BLaER1 (cell line): ENCODE results near the gene SYNE1.

Source experiments
- H3K27ac ChIP-seq: shearing (Covaris generic); formaldehyde crosslinking; 2 replicates; pipeline ENCODE4 v1.8.1; 2022
- H3K27me3 ChIP-seq: shearing (Covaris generic); formaldehyde crosslinking; 2 replicates; pipeline ENCODE4 v1.8.1; 2022
- H3K36me3 ChIP-seq: shearing (Covaris generic); formaldehyde crosslinking; 2 replicates; pipeline ENCODE4 v1.8.1; 2022
- H3K4me1 ChIP-seq: shearing (Covaris generic); formaldehyde crosslinking; 2 replicates; pipeline ENCODE4 v1.8.1; 2022
- H3K4me2 ChIP-seq: shearing (Covaris generic); formaldehyde crosslinking; 2 replicates; pipeline ENCODE4 v1.8.1; 2022
- H3K4me3 ChIP-seq: shearing (Covaris generic); formaldehyde crosslinking; 2 replicates; pipeline ENCODE4 v1.8.1; 2022
- H3K9ac ChIP-seq: shearing (Covaris generic); formaldehyde crosslinking; 2 replicates; pipeline ENCODE4 v1.8.1; 2022
- H3K9me3 ChIP-seq: shearing (Covaris generic); formaldehyde crosslinking; 2 replicates; pipeline ENCODE4 v1.8.1; 2022
- H4K20me1 ChIP-seq: shearing (Covaris generic); formaldehyde crosslinking; 2 replicates; pipeline ENCODE4 v1.8.1; 2022
- Cebpa-rat ChIP-seq: shearing (Covaris generic); IDR thresholded peaks from 2 replicates; pipeline ENCODE4 v1.8.1; 2022

Gene SYNE1

GRCh38 chr6:152364866-152365265, 272.3 kb downstream of the SYNE1 start:
- H3K9ac ChIP-seq: no peak overlapping the region
- no peaks in the 10 kb centered on the region for H3K4me1 ChIP-seq
- TF ChIP-seq Cebpa-rat: no peak
- no peaks in the 10 kb centered on the region for H3K27me3 ChIP-seq
- no peak overlapping the region for H3K4me2 ChIP-seq
- no peaks in the 10 kb centered on the region for H4K20me1 ChIP-seq
- no peak overlapping the region for H3K27ac ChIP-seq
- no peaks in the 10 kb centered on the region for H3K9me3 ChIP-seq
- no peaks in the 10 kb centered on the region for H3K36me3 ChIP-seq
- H3K4me3 ChIP-seq: no peak overlapping the region

GRCh38 chr6:152360034-152360433, 277.1 kb downstream of the SYNE1 start:
- Histone ChIP-seq H3K27ac (no peak overlapping the region), H3K4me2 (no peak overlapping the region), H3K4me3 (no peak overlapping the region), H3K9ac (no peak overlapping the region), H3K36me3 (no peaks in the 10 kb centered on the region), H3K27me3 (no peaks in the 10 kb centered on the region), H3K4me1 (no peaks in the 10 kb centered on the region), H3K9me3 (no peaks in the 10 kb centered on the region), H4K20me1 (no peaks in the 10 kb centered on the region)
- no peak for TF ChIP-seq Cebpa-rat

- no peak for TF ChIP-seq Cebpa-rat
- H3K27me3 ChIP-seq: no peaks in the 10 kb centered on the region
- H4K20me1 ChIP-seq: no peaks in the 10 kb centered on the region
- H3K36me3 ChIP-seq: no peaks in the 10 kb centered on the region
- no peak overlapping the region for H3K27ac ChIP-seq
- H3K9ac ChIP-seq: no peak overlapping the region
- no peaks in the 10 kb centered on the region for H3K4me1 ChIP-seq
- H3K4me2 ChIP-seq: no peak overlapping the region
- H3K4me3 ChIP-seq: no peak overlapping the region
- H3K9me3 ChIP-seq: no peaks in the 10 kb centered on the region
These were observed 280.5 kb downstream of the SYNE1 start for GRCh38 chr6:152356662-152357061.

GRCh38 chr6:152356016-152356415, 281.1 kb downstream of the SYNE1 start:
- Histone ChIP-seq H4K20me1 (no peaks in the 10 kb centered on the region), H3K4me1 (no peaks in the 10 kb centered on the region), H3K27ac (no peak overlapping the region), H3K36me3 (no peaks in the 10 kb centered on the region), H3K4me3 (no peak overlapping the region), H3K9ac (no peak overlapping the region), H3K4me2 (no peak overlapping the region), H3K9me3 (no peaks in the 10 kb centered on the region), H3K27me3 (no peaks in the 10 kb centered on the region)
- TF ChIP-seq Cebpa-rat: no peak

- Histone ChIP-seq H3K9me3 (no peaks in the 10 kb centered on the region), H3K36me3 (no peaks in the 10 kb centered on the region), H3K4me2 (no peak overlapping the region)
These were observed 282.0 kb downstream of the SYNE1 start for GRCh38 chr6:152355166-152355565.

GRCh38 chr6:152353440-152353839, 283.7 kb downstream of the SYNE1 start:
- no peak overlapping the region for H3K9ac ChIP-seq

More at GRCh38 chr6:152355166-152355565, 282.0 kb downstream of the SYNE1 start:
- Histone ChIP-seq H3K27me3 (no peaks in the 10 kb centered on the region), H3K9ac (no peak overlapping the region), H3K4me3 (no peak overlapping the region), H4K20me1 (no peaks in the 10 kb centered on the region), H3K4me1 (no peaks in the 10 kb centered on the region), H3K27ac (no peak overlapping the region)
- TF ChIP-seq Cebpa-rat: no peak

GRCh38 chr6:152351742-152352141, 285.4 kb downstream of the SYNE1 start:
- no peaks in the 10 kb centered on the region for H3K36me3 ChIP-seq

More at GRCh38 chr6:152353440-152353839, 283.7 kb downstream of the SYNE1 start:
- Histone ChIP-seq H3K4me1 (no peaks in the 10 kb centered on the region), H3K4me2 (no peak overlapping the region), H3K27ac (no peak overlapping the region), H3K27me3 (no peaks in the 10 kb centered on the region), H3K9me3 (no peaks in the 10 kb centered on the region), H3K4me3 (no peak overlapping the region), H3K36me3 (no peaks in the 10 kb centered on the region), H4K20me1 (no peaks in the 10 kb centered on the region)
- no peak for TF ChIP-seq Cebpa-rat

GRCh38 chr6:152351110-152351509, 286.1 kb downstream of the SYNE1 start:
- H3K9ac ChIP-seq: no peak overlapping the region
- H3K4me2 ChIP-seq: no peak overlapping the region
- no peaks in the 10 kb centered on the region for H3K27me3 ChIP-seq
- H3K9me3 ChIP-seq: no peaks in the 10 kb centered on the region
- no peak for TF ChIP-seq Cebpa-rat
- H3K4me3 ChIP-seq: no peak overlapping the region
- no peak overlapping the region for H3K27ac ChIP-seq
- no peaks in the 10 kb centered on the region for H3K4me1 ChIP-seq
- no peaks in the 10 kb centered on the region for H3K36me3 ChIP-seq
- H4K20me1 ChIP-seq: no peaks in the 10 kb centered on the region

More at GRCh38 chr6:152351742-152352141, 285.4 kb downstream of the SYNE1 start:
- Histone ChIP-seq H3K4me1 (no peaks in the 10 kb centered on the region), H3K9me3 (no peaks in the 10 kb centered on the region), H3K4me2 (no peak overlapping the region), H3K27me3 (no peaks in the 10 kb centered on the region), H3K27ac (no peak overlapping the region), H3K4me3 (no peak overlapping the region), H3K9ac (no peak overlapping the region), H4K20me1 (no peaks in the 10 kb centered on the region)
- TF ChIP-seq Cebpa-rat: no peak

GRCh38 chr6:152348116-152348515, 289.0 kb downstream of the SYNE1 start:
- no peak overlapping the region for H3K4me2 ChIP-seq
- H3K4me3 ChIP-seq: no peak overlapping the region
- H3K36me3 ChIP-seq: no peaks in the 10 kb centered on the region
- no peaks in the 10 kb centered on the region for H3K9me3 ChIP-seq
- no peaks in the 10 kb centered on the region for H4K20me1 ChIP-seq
- H3K27ac ChIP-seq: no peak overlapping the region
- no peaks in the 10 kb centered on the region for H3K27me3 ChIP-seq
- no peak for TF ChIP-seq Cebpa-rat
- H3K9ac ChIP-seq: no peak overlapping the region
- H3K4me1 ChIP-seq: no peaks in the 10 kb centered on the region

- Histone ChIP-seq H3K27ac (no peak overlapping the region), H3K4me2 (no peak overlapping the region), H4K20me1 (no peaks in the 10 kb centered on the region), H3K9ac (no peak overlapping the region), H3K4me1 (no peaks in the 10 kb centered on the region), H3K36me3 (no peaks in the 10 kb centered on the region), H3K27me3 (no peaks in the 10 kb centered on the region), H3K4me3 (no peak overlapping the region), H3K9me3 (no peaks in the 10 kb centered on the region)
- TF ChIP-seq Cebpa-rat: no peak
These were observed 293.3 kb downstream of the SYNE1 start for GRCh38 chr6:152343735-152344360.

GRCh38 chr6:152341596-152341995, 295.6 kb downstream of the SYNE1 start:
- Histone ChIP-seq H3K4me3 (no peak overlapping the region), H3K9ac (no peak overlapping the region), H3K4me2 (no peak overlapping the region), H3K4me1 (no peaks in the 10 kb centered on the region), H3K9me3 (no peaks in the 10 kb centered on the region), H3K27me3 (no peaks in the 10 kb centered on the region), H3K36me3 (no peaks in the 10 kb centered on the region), H3K27ac (no peak overlapping the region), H4K20me1 (no peaks in the 10 kb centered on the region)
- TF ChIP-seq Cebpa-rat: no peak
